GM21515 (cell line): ENCODE results near the gene DYNLT4.

ENCODE experiments used
- ATAC-seq: cut with Tn5 transposase; IDR thresholded peaks from one replicate; pipeline ENCODE4 v1.9.1; 2021; ENCODE audit not compliant: unreplicated experiment

Gene DYNLT4

GRCh38 chr1:44790968-44791801 is 16.0 kb downstream of the DYNLT4 start:
- ATAC-seq = no peak

GRCh38 chr1:44788120-44788860 is 18.9 kb downstream of the DYNLT4 start, which contains the start of gene BEST4:
Gene BEST4, minus strand, starts transcription at chr1:44788170. Its CDS starts 465 bp downstream, at chr1:44787705.
- no peak for ATAC-seq

GRCh38 chr1:44787506-44787905 is 19.6 kb downstream of the DYNLT4 start:
- ATAC-seq = no peak

- no peak for ATAC-seq
Measured at GRCh38 chr1:44786841-44787426, 20.2 kb downstream of the DYNLT4 start.

- no peak for ATAC-seq
Measured at GRCh38 chr1:44786138-44786840, 20.9 kb downstream of the DYNLT4 start.

GRCh38 chr1:44785501-44786137 is 21.5 kb downstream of the DYNLT4 start:
- no peak for ATAC-seq

GRCh38 chr1:44785029-44785380 is 22.1 kb downstream of the DYNLT4 start:
- no peak for ATAC-seq

GRCh38 chr1:44784094-44785028 is 22.8 kb downstream of the DYNLT4 start:
- ATAC-seq = no peak

- ATAC-seq = no peak
Measured at GRCh38 chr1:44783697-44784093, 23.5 kb downstream of the DYNLT4 start.

- no peak for ATAC-seq
Measured at GRCh38 chr1:44780583-44781121, 26.5 kb downstream of the DYNLT4 start.

- no peak for ATAC-seq
Measured at GRCh38 chr1:44778705-44779576, 28.2 kb downstream of the DYNLT4 start.

GRCh38 chr1:44777969-44778635 is 29.0 kb downstream of the DYNLT4 start:
- no peak for ATAC-seq

GRCh38 chr1:44777547-44777946 is 29.6 kb downstream of the DYNLT4 start:
- ATAC-seq = no peak

- ATAC-seq = no peak
Measured at GRCh38 chr1:44776730-44777068, 30.5 kb downstream of the DYNLT4 start.

- no peak for ATAC-seq
Measured at GRCh38 chr1:44775930-44776729, 31.0 kb downstream of the DYNLT4 start.

- peak; percentile 82 for ATAC-seq
Measured at GRCh38 chr1:44775078-44775929, 31.8 kb downstream of the DYNLT4 start, which contains the start of gene RPS8. Gene RPS8, plus strand, starts transcription at chr1:44775540. Its CDS starts 57 bp downstream, at chr1:44775597.
